Endothelial cell of umbilical vein (primary cell): ENCODE measurements around the gene DYNC1H1. TPM values are rescaled to one million over a fixed set of nuclear protein-coding genes. Genes with fewer than 3 reads are reported as not detected.
A peak's percentile ranks its signal among the peaks of the same experiment; 100 is the strongest.

Source experiments
- BruUV-seq: library from RNA; stranded (reverse); fragments of 400-500 nt; replicated peaks from 2 replicates; lab custom pipeline; 2021; lab: Mats Ljungman, UMichigan
- CTCF ChIA-PET: fragments of 300-600, 350-600 bp; sonication (Branson Sonifier 250); formaldehyde crosslinking; loops from one replicate; lab custom pipeline; 2021; ENCODE audit warnings: antibody characterized with exemption, inconsistent platforms; lab: Charles Lee
- POLR2A ChIA-PET: fragments of 300-600, 350-600 bp; sonication (Branson Sonifier 250); formaldehyde crosslinking; loops from one replicate; lab custom pipeline; 2021; ENCODE audit warnings: antibody characterized with exemption, inconsistent platforms; lab: Charles Lee
- DNase-seq: peaks from one replicate; pipeline ENCODE4 v3.0.0-alpha.2; 2011; ENCODE audit warnings: low read depth, low spot score
- FAIRE-seq: peaks from 2 replicates; lab custom pipeline; 2011; peaks lifted over from hg19 to GRCh38; lab: Jason Lieb, UNC
- H2AFZ ChIP-seq: 2 replicates; pipeline ENCODE4 v1.6.0; 2012; ENCODE audit warnings: low read depth, low read length, control low read depth, inconsistent platforms
- H3K27ac ChIP-seq: 2 replicates; pipeline ENCODE4 v1.5.1; 2011; ENCODE audit warnings: low read depth, mild to moderate bottlenecking, control low read depth, low read length, moderate library complexity; ENCODE audit not compliant: insufficient read depth
- H3K27me3 ChIP-seq, 2 experiments: 2 replicates each; pipeline versions ENCODE4 v1.6.0 to v1.6.1; 2011; ENCODE audit warnings: low read length in 2 of 2, mixed read lengths in 1 of 2; ENCODE audit not compliant: control insufficient read depth in 2 of 2, insufficient read depth in 2 of 2
- H3K36me3 ChIP-seq, 2 experiments: 2 replicates in 1 of 2; 3 replicates in 1 of 2; pipeline ENCODE4 v1.5.1; 2011; ENCODE audit warnings: low read length in 2 of 2, mild to moderate bottlenecking in 1 of 2, moderate library complexity in 1 of 2; ENCODE audit not compliant: control insufficient read depth in 2 of 2, insufficient read depth in 2 of 2; ENCODE audit errors: extremely low read depth in 1 of 2
- H3K4me1 ChIP-seq: 3 replicates; pipeline ENCODE4 v1.5.1; 2011; ENCODE audit warnings: mild to moderate bottlenecking, low read length; ENCODE audit not compliant: control insufficient read depth, insufficient read depth; ENCODE audit errors: extremely low read depth
- H3K4me2 ChIP-seq: 2 replicates; pipeline ENCODE4 v1.6.1; 2011; ENCODE audit warnings: low read length, control low read depth, mixed read lengths; ENCODE audit not compliant: insufficient read depth
- H3K4me3 ChIP-seq, 3 experiments: fragments of 200-600 bp in 1 of 3; sonication (generic), shearing (Covaris generic) in 1 of 3; replicated peaks in 1 of 3; 2 replicates each; pipeline ENCODE4 v1.5.1; 2011 to 2016; ENCODE audit warnings: control low read depth in 3 of 3, low read length in 3 of 3, mild to moderate bottlenecking in 2 of 3, inconsistent platforms in 1 of 3, low read depth in 1 of 3, moderate library complexity in 1 of 3; ENCODE audit not compliant: insufficient read depth in 1 of 3
- H3K79me2 ChIP-seq: 2 replicates; pipeline ENCODE4 v1.6.0; 2012; ENCODE audit warnings: low read length, inconsistent platforms; ENCODE audit not compliant: control insufficient read depth, insufficient read depth
- H3K9ac ChIP-seq: replicated peaks from 2 replicates; pipeline ENCODE3; 2011; ENCODE audit warnings: low read length, control low read depth; ENCODE audit not compliant: insufficient read depth; ENCODE audit errors: extremely low read depth
- H3K9me1 ChIP-seq: replicated peaks from 3 replicates; pipeline ENCODE4 v1.6.0; 2011; ENCODE audit warnings: mild to moderate bottlenecking, low read length; ENCODE audit not compliant: control insufficient read depth, insufficient read depth; ENCODE audit errors: extremely low read depth
- H3K9me3 ChIP-seq: replicated peaks from 2 replicates; pipeline ENCODE4 v1.5.1; 2012; ENCODE audit warnings: low read length, inconsistent platforms; ENCODE audit not compliant: control insufficient read depth, insufficient read depth
- H4K20me1 ChIP-seq: replicated peaks from 2 replicates; pipeline ENCODE3; 2011; ENCODE audit warnings: mild to moderate bottlenecking, low read length; ENCODE audit not compliant: control insufficient read depth, insufficient read depth; ENCODE audit errors: extremely low read depth
- CTCF ChIP-seq, 2 donors: IDR thresholded peaks; 1 replicate in 1 of 2; 2 replicates in 1 of 2; pipeline ENCODE4 v1.5.1; 2011; ENCODE audit warnings: low read length in 2 of 2, mild to moderate bottlenecking in 2 of 2, moderate library complexity in 2 of 2, control low read depth in 1 of 2, inconsistent platforms in 1 of 2, low read depth in 1 of 2; ENCODE audit not compliant: insufficient read depth in 1 of 2; ENCODE audit errors: extremely low read depth in 1 of 2
- GATA2 ChIP-seq: IDR thresholded peaks from 2 replicates; pipeline ENCODE4 v1.7.0; 2011; ENCODE audit warnings: low read depth, mild to moderate bottlenecking, moderate library complexity, mixed read lengths, low read length; ENCODE audit not compliant: insufficient read length, insufficient read depth
- dilution Hi-C: fragments of 300-500 bp; cut with MboI; formaldehyde crosslinking; loops from one replicate; pipeline ENCODE4 v1.15.0; 2019; ENCODE audit warnings: low sequenced_read_pairs; ENCODE audit not compliant: extremely low pct_ligation_motif_present
- intact Hi-C: fragments of 100-400 bp; cut with micrococcal nuclease; formaldehyde crosslinking; loops from one replicate; pipeline ENCODE4 v1.10.0; 2022
- polyA plus RNA-seq, 4 experiments: library from polyadenylated mRNA; depleted of rRNA in 3 of 4; stranded (reverse) in 3 of 4; unstranded in 1 of 4; fragments of >200 nt; gene quantifications; 2 replicates each; pipeline versions ENCODE4 v1.2.1 to v1.2.3, GENCODE V29; 2011 to 2012; ENCODE audit warnings: missing spikeins in 1 of 4
- total RNA-seq: library from RNA; stranded (reverse); gene quantifications from 2 replicates; pipeline ENCODE4 v1.2.3, GENCODE V29; 2021

Gene DYNC1H1
- total and polyA plus RNA-seq, 2 donors (not counting 3 experiments of a cell fraction or from before 2014, with no cell fraction given): 254 to 648 TPM

DNA sequence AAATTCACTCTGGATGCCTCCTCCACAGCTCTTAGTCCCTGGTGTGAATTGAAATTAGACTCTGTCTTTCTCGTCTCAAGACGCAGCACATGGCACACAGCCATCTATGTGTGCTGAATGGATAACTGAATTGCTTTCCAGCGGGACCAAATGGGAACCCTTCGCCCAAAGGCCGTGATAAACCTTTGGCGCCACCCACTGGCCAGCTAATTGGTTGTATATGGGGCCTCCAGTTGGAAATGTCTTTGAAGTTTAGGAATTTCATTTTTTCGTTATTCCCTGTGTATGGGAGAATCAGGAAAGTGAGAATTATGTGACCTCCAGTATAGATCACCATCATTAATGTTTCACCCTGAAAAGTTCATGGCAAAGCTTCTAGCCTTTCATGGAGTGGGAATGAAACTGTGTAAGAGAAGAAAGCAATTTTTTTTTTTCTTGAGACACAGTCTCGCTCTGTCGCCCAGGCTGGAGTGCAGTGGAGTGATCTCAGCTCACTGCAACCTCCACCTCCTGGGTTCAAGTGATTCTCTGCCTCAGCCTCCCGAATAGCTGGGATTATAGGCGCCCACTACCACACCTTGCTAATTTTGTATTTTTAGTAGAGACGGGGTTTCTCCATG, 132.3 kb downstream of the DYNC1H1 start:
- intact Hi-C loops (loop anchor here (1.0 to 10.0 kb wide), 6 partner anchors 9 to 392 kb away; partner anchors contain the start of gene HSP90AA1), dilution Hi-C loops (no loop called here)
- Histone ChIP-seq H3K36me3 (no peaks in the 10 kb centered on the region), H3K27ac (no peak overlapping the region), H3K27me3 (no peaks in the 10 kb centered on the region), H3K9me1 (no peaks in the 10 kb centered on the region), H3K9ac (no peak overlapping the region), H3K79me2 (no peaks in the 10 kb centered on the region), H3K4me3 (no peak overlapping the region), H3K4me2 (no peak overlapping the region), H4K20me1 (no peaks in the 10 kb centered on the region), H2AFZ (peak overlapping the region; percentile 23), H3K9me3 (no peaks in the 10 kb centered on the region), H3K4me1 (no peaks in the 10 kb centered on the region)
- peak; percentile 93 for FAIRE-seq
- peak; percentile 79 for DNase-seq
- BruUV-seq: no TSS peak
- TF ChIP-seq CTCF (IDR thresholded peaks at IDR 0.05; ENCODE audit: extremely low read depth in 1 of 2, insufficient read depth in 1 of 2, low read depth in 1 of 2, low read length in 2 of 2) (peak; percentile 81 to 88), GATA2 (no peak)
- ChIA-PET POLR2A (interaction anchor here (1.5 kb wide), 1 partner anchor 33 kb away, joined by 3 read pairs; no protein-coding TSS in a partner anchor), CTCF (interaction anchor here (0.5 to 5.0 kb wide), 24 partner anchors 9 to 389 kb away, joined by 3 to 87 read pairs (median 4); no protein-coding TSS in a partner anchor)
